Measurements from ENCODE around the gene FBXO4.
A peak's percentile ranks its signal among the peaks of the same experiment; 100 is the strongest.

Gene FBXO4

GRCh38 chr5:41924872-41925554, at the start of gene FBXO4:
TSS of gene FBXO4 (plus strand) at chr5:41925281. CDS start at chr5:41925310, 29 bp downstream.
- TF ChIP-seq CTCF (IDR thresholded peaks at IDR 0.05; ENCODE audit: borderline replicate concordance, control extremely low read depth, extremely low read depth, insufficient read depth, missing control alignments), result peak; percentile 90
- in situ Hi-C loops (cut with MboI; ENCODE audit: low sequenced_read_pairs, unreplicated experiment), result no loop called here
- DNase-seq (ENCODE audit: low spot score), result peak; percentile 82

GRCh38 chr5:41876678-41877077, 48.4 kb upstream of the FBXO4 start:
- in situ Hi-C loops (cut with MboI; ENCODE audit: low sequenced_read_pairs, unreplicated experiment), result no loop called here
- no peak for DNase-seq (ENCODE audit: low spot score)
- TF ChIP-seq CTCF (IDR thresholded peaks at IDR 0.05; ENCODE audit: borderline replicate concordance, control extremely low read depth, extremely low read depth, insufficient read depth, missing control alignments), result no peak

- DNase-seq (ENCODE audit: low spot score), result no peak
- in situ Hi-C loops (cut with MboI; ENCODE audit: low sequenced_read_pairs, unreplicated experiment), result no loop called here
- no peak for TF ChIP-seq CTCF (IDR thresholded peaks at IDR 0.05; ENCODE audit: borderline replicate concordance, control extremely low read depth, extremely low read depth, insufficient read depth, missing control alignments)
These were observed 47.7 kb upstream of the FBXO4 start for GRCh38 chr5:41877408-41877807.

- DNase-seq (ENCODE audit: low spot score), result no peak
- no peak for TF ChIP-seq CTCF (IDR thresholded peaks at IDR 0.05; ENCODE audit: borderline replicate concordance, control extremely low read depth, extremely low read depth, insufficient read depth, missing control alignments)
- in situ Hi-C loops (cut with MboI; ENCODE audit: low sequenced_read_pairs, unreplicated experiment), result no loop called here
These were observed 46.9 kb upstream of the FBXO4 start for GRCh38 chr5:41878173-41878572.

- in situ Hi-C loops (cut with MboI; ENCODE audit: low sequenced_read_pairs, unreplicated experiment), result no loop called here
- no peak for DNase-seq (ENCODE audit: low spot score)
- TF ChIP-seq CTCF (IDR thresholded peaks at IDR 0.05; ENCODE audit: borderline replicate concordance, control extremely low read depth, extremely low read depth, insufficient read depth, missing control alignments), result no peak
These were observed 46.2 kb upstream of the FBXO4 start for GRCh38 chr5:41878643-41879478.

- no peak for DNase-seq (ENCODE audit: low spot score)
- in situ Hi-C loops (cut with MboI; ENCODE audit: low sequenced_read_pairs, unreplicated experiment), result no loop called here
- no peak for TF ChIP-seq CTCF (IDR thresholded peaks at IDR 0.05; ENCODE audit: borderline replicate concordance, control extremely low read depth, extremely low read depth, insufficient read depth, missing control alignments)
These were observed 42.3 kb upstream of the FBXO4 start for GRCh38 chr5:41882765-41883164.

Measured in GM13976 (cell line).